HepG2 (cell line): ENCODE measurements around the gene KIF20A. TPM values are rescaled to one million over a fixed set of nuclear protein-coding genes. Genes with fewer than 3 reads are reported as not detected.

Source experiments
- ARHGAP35 ChIP-seq: sonication (generic); formaldehyde crosslinking; IDR thresholded peaks from 2 replicates; pipeline ENCODE4 v1.9.0; 2022; ENCODE audit warnings: mild to moderate bottlenecking, inconsistent platforms, moderate library complexity, missing genetic modification reagents, borderline replicate concordance
- ATF3 ChIP-seq: sonication (generic); formaldehyde crosslinking; IDR thresholded peaks from 2 replicates; pipeline ENCODE4 v1.4.0; 2020; ENCODE audit warnings: missing genetic modification reagents
- CBFB ChIP-seq: sonication (generic); formaldehyde crosslinking; IDR thresholded peaks from 2 replicates; pipeline ENCODE4 v1.4.0; 2020; ENCODE audit warnings: missing genetic modification reagents
- HIC2 ChIP-seq: sonication (generic); formaldehyde crosslinking; IDR thresholded peaks from 2 replicates; pipeline ENCODE4 v1.9.0; 2022; ENCODE audit warnings: low read depth, missing genetic modification reagents
- HMG20A ChIP-seq: IDR thresholded peaks from 2 replicates; pipeline ENCODE4 v1.6.1; 2016; ENCODE audit warnings: borderline replicate concordance
- HNF1A ChIP-seq, 2 experiments: sonication (generic) in 1 of 2; formaldehyde crosslinking in 1 of 2; IDR thresholded peaks; 2 replicates each; pipeline versions ENCODE4 v1.4.0 to v1.6.1; 2016 to 2020; ENCODE audit warnings: borderline replicate concordance in 1 of 2, low read depth in 1 of 2, mild to moderate bottlenecking in 1 of 2, missing genetic modification reagents in 1 of 2
- KLF12 ChIP-seq: sonication (generic); formaldehyde crosslinking; IDR thresholded peaks from 2 replicates; pipeline ENCODE4 v1.4.0; 2020; ENCODE audit warnings: missing genetic modification reagents, borderline replicate concordance
- MAFK ChIP-seq, 2 experiments: IDR thresholded peaks in 1 of 2; conservative IDR thresholded peaks in 1 of 2; 2 replicates each; pipeline ENCODE4 v1.6.1; 2011; ENCODE audit warnings: improper control_type of control experiment in 2 of 2, low read length in 2 of 2
- MTF1 ChIP-seq: sonication (generic); formaldehyde crosslinking; IDR thresholded peaks from 2 replicates; pipeline ENCODE4 v1.5.0; 2020; ENCODE audit warnings: missing genetic modification reagents
- NR0B2 ChIP-seq: sonication (generic); formaldehyde crosslinking; IDR thresholded peaks from 2 replicates; pipeline ENCODE4 v1.4.0; 2020; ENCODE audit warnings: mild to moderate bottlenecking, missing genetic modification reagents
- PHF20 ChIP-seq: sonication (generic); formaldehyde crosslinking; IDR thresholded peaks from 2 replicates; pipeline ENCODE4 v1.5.0; 2020; ENCODE audit warnings: mild to moderate bottlenecking, missing genetic modification reagents
- PLRG1 ChIP-seq: fragments of 450-650 bp; conservative IDR thresholded peaks from 2 replicates; pipeline ENCODE4 v1.6.1; 2016
- RBFOX2 ChIP-seq: fragments of 200-400 bp; formaldehyde crosslinking; IDR thresholded peaks from 2 replicates; pipeline ENCODE4 v1.6.1; 2017; ENCODE audit warnings: low read depth, mild to moderate bottlenecking, low read length
- RFX1 ChIP-seq: fragments of 450-650 bp; IDR thresholded peaks from 2 replicates; pipeline ENCODE4 v1.6.1; 2017
- RNF2 ChIP-seq: fragments of 450-650 bp; conservative IDR thresholded peaks from 2 replicates; pipeline ENCODE4 v1.6.1; 2016; ENCODE audit warnings: low read depth
- SNAPC5 ChIP-seq: sonication (generic); formaldehyde crosslinking; IDR thresholded peaks from 2 replicates; pipeline ENCODE4 v1.8.1; 2023; ENCODE audit warnings: mild to moderate bottlenecking, missing genetic modification reagents, borderline replicate concordance
- SRF ChIP-seq: IDR thresholded peaks from 2 replicates; pipeline ENCODE4 v1.6.1; 2011; ENCODE audit warnings: mild to moderate bottlenecking, low read depth, low read length, moderate library complexity
- TAF1 ChIP-seq: sonication (generic); formaldehyde crosslinking; IDR thresholded peaks from 2 replicates; pipeline ENCODE4 v1.4.0; 2020; ENCODE audit warnings: missing genetic modification reagents
- ZNF264 ChIP-seq: sonication (generic); formaldehyde crosslinking; IDR thresholded peaks from 2 replicates; pipeline ENCODE4 v1.4.0; 2020; ENCODE audit warnings: missing genetic modification reagents
- ZNF329 ChIP-seq: sonication (generic); formaldehyde crosslinking; IDR thresholded peaks from 2 replicates; pipeline ENCODE4 v1.9.0; 2021; ENCODE audit warnings: low read depth, mild to moderate bottlenecking, missing genetic modification reagents
- ZNF354B ChIP-seq: sonication (generic); formaldehyde crosslinking; IDR thresholded peaks from 2 replicates; pipeline ENCODE4 v1.8.0; 2022; ENCODE audit warnings: mild to moderate bottlenecking, missing genetic modification reagents
- ZNF557 ChIP-seq: sonication (generic); formaldehyde crosslinking; IDR thresholded peaks from 2 replicates; pipeline ENCODE4 v1.4.0; 2020; ENCODE audit warnings: missing genetic modification reagents
- ZNF629 ChIP-seq: sonication (generic); formaldehyde crosslinking; conservative IDR thresholded peaks from 2 replicates; pipeline ENCODE4 v1.5.0; 2020; ENCODE audit warnings: missing genetic modification reagents
- ZNF766 ChIP-seq: sonication (generic); formaldehyde crosslinking; IDR thresholded peaks from 2 replicates; pipeline ENCODE4 v1.5.0; 2020; ENCODE audit warnings: missing genetic modification reagents, borderline replicate concordance
- polyA plus RNA-seq, 8 experiments: library from polyadenylated mRNA; depleted of rRNA in 3 of 8; stranded (reverse) in 7 of 8; unstranded in 1 of 8; fragments of >200 nt; fragmentation: Illumina TruSeq in 4 of 8; extraction: Trizol in 4 of 8; gene quantifications; 2 replicates each; pipeline versions ENCODE4 v1.2.1 to v1.2.3, GENCODE V29; 2011 to 2016; ENCODE audit warnings: low read depth in 4 of 8, missing spikeins in 1 of 8, mixed read lengths in 1 of 8; ENCODE audit not compliant: insufficient read depth in 1 of 8
- total RNA-seq, 5 experiments: library from RNA; depleted of rRNA; stranded (reverse); fragments of >200 nt; fragmentation: Illumina TruSeq; extraction: Trizol; gene quantifications; 2 replicates each; pipeline ENCODE4 v1.2.3, GENCODE V29; 2016; ENCODE audit warnings: low read depth in 1 of 5

KIF20A gene
- total and polyA plus RNA-seq, 2 of the 13 experiments (the other 11 are each of a cell fraction or from before 2014, with no cell fraction given): 17.1 to 66.8 TPM

GRCh38 chr5:138213161-138214029 lies 34.5 kb downstream of the KIF20A start, which contains the start of gene CDC23 (continued):
- TF ChIP-seq ZNF354B (CRISPR knock-in tag) (no peak), ATF3 (CRISPR knock-in tag) (no peak), HMG20A (CRISPR knock-in tag) (no peak), SRF (peak; percentile 91), NR0B2 (CRISPR knock-in tag) (no peak), ZNF629 (no peak), ARHGAP35 (CRISPR knock-in tag) (no peak), MAFK (conservative IDR thresholded peaks at IDR 0.05 in 1 of 2, IDR thresholded peaks at IDR 0.05 in 1 of 2; ENCODE audit: low read length in 2 of 2) (0 out of 4 replicates have a peak, but pooled peaks of 1 of the 2 experiments have one; percentile 0), KLF12 (peak; percentile 46; the same call in 1 of the 2 replicates), HIC2 (no peak), RFX1 (no peak), CBFB (CRISPR knock-in tag) (peak; percentile 6; the same call in 1 of the 2 replicates), ZNF766 (CRISPR knock-in tag) (no peak), ZNF264 (CRISPR knock-in tag) (peak; percentile 43; the same call in 1 of the 2 replicates), HNF1A (IDR thresholded peaks at IDR 0.05; ENCODE audit: low read depth) (no peak), HNF1A (CRISPR knock-in tag; IDR thresholded peaks at IDR 0.05; ENCODE audit: borderline replicate concordance) (0 out of 2 replicates have a peak, but pooled peaks have one; percentile 21), SNAPC5 (CRISPR knock-in tag) (no peak), RNF2 (no peak), PLRG1 (no peak), ZNF557 (CRISPR knock-in tag) (no peak), RBFOX2 (peak; percentile 61), MTF1 (CRISPR knock-in tag) (no peak), PHF20 (CRISPR knock-in tag) (peak; percentile 89), TAF1 (CRISPR knock-in tag) (peak; percentile 91), ZNF329 (no peak)
